CMK (cell line): ENCODE results near the gene DTL.
A peak's percentile ranks its signal among the peaks of the same experiment; 100 is the strongest.

Experiments
- DNase-seq: peaks from one replicate; pipeline ENCODE4 v3.0.0-alpha.2; 2010; ENCODE audit warnings: low read depth

DTL gene

DNA sequence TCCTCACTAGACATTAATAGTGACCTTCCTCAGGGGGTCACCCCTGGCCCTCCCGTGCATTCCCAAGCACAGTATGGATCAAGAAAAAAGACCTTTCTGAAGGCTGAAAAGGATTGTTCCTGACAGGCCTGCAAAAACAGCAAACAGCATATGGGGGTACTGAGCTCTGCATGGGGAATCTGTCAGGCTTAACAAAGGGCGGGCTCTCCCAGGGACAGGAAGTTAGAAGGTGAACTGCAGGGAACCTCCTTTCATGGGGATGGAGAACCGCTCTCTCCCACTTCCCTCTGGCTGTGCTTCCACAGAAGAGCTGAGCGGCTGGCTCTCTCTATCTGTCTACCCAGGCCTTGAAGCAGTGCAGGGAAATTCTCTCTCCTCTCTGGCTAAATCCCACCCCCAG, 91.7 kb downstream of the DTL start:
- no peak for DNase-seq

DNA sequence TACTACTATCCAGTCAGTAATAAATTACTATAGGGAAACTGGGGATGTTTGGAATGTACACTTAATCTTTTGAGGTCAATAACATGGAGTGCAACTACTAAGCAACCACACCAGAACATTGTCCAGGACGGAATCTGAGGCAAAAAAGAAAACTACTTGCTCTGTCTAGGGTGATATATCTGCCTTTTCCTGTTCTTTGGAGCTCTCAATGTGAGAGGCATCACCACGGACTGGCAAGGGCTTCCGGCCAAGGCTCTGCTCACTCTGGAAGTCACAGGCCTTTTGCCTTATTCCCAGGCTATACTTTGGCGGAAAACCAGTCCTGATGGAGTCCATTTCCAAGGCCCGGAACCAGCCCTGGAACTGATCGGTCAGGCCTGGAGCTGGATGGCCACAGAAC, 94.2 kb downstream of the DTL start:
- no peak for DNase-seq

- DNase-seq, result no peak
These were observed 96.5 kb downstream of the DTL start for GRCh38 chr1:212132025-212132424.

DNA sequence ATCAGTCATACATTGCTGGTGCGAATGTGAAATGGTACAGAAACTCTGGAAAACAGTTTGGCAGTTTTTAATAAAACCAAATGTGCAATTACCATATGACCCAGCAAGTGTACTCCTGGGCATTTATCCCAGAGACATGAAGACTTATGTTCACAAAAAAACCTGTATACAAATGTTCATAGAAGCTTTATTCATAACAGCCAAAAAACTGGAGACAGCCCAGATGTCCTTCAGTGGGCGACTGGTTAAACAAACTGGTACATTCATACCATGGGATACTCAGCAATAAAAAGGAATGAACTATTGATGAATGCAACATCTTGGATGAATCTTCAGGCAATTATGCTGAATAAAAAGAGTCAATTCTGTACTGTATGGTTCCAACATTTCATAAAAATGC, 97.8 kb downstream of the DTL start:
- DNase-seq, result no peak

- no peak for DNase-seq
These were observed 99.6 kb downstream of the DTL start for GRCh38 chr1:212135166-212135565.

DNA sequence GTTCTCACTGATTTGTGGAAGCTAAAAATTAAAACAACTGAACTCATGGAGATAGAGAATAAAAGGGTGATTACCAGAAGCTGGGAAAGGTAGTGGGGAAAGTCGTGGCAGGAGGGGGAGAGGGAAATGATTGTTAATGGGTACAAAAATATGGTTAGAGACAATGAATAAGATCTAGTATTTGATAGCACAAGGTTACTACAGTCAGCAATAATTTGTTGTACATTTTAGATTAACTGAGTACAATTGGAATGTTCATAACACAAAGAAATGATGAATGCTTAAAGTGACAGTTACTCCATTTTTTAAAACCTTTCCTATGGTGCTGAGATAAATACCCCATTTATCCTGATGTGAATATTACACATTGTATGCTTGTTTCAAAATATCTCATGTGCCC, 102.3 kb downstream of the DTL start:
- no peak for DNase-seq

GRCh38 chr1:212138457-212138856, 102.9 kb downstream of the DTL start:
- no peak for DNase-seq

DNA sequence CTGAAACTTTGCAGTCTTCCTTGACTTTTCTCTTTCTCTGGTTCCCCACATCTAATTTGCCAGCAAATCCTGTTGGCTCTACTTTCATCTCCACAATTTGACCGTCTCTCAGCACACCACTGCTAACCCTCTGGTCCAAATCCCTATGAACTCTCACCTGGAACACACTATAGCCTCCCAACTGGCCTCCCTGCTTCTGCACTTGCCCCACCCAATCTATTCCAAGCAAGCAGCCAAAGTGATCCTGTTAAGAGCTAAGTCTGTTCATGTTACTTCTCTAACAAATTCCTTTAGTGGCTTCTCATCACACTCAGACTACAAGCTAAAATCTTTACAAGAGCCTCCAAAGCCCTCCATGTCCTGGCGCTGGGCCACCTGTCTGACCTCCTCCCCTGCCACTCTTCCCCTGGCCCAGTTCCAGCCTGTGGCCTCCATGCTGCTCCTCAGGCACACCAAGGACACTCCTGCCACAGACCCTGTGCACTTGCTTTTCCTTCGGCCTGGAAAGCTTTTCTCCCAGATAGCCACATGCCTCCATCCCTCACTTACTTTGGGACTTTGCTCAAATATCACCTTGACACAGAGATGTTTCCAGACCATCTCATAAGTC, 104.1 kb downstream of the DTL start:
- DNase-seq, result no peak

DNA sequence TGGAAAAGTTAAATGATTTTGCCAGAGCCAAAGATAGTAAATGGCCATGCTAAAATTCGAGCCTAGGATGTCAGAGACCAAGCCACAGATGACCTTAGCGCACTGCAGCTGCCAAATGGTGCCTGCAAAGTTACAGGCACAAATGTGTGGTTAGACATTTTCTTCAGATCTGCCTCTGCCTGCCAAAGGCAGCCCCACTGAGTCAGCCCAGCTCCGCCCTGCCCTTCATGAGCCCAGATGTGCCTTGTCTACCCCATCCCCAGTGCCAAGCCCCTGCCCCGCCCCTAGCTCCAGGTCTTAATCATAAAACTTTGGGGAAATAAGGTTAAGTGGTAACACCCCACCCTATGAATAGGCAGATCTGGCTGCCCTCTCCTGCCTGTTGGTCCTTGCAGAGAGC, 105.9 kb downstream of the DTL start:
- no peak for DNase-seq

DNA sequence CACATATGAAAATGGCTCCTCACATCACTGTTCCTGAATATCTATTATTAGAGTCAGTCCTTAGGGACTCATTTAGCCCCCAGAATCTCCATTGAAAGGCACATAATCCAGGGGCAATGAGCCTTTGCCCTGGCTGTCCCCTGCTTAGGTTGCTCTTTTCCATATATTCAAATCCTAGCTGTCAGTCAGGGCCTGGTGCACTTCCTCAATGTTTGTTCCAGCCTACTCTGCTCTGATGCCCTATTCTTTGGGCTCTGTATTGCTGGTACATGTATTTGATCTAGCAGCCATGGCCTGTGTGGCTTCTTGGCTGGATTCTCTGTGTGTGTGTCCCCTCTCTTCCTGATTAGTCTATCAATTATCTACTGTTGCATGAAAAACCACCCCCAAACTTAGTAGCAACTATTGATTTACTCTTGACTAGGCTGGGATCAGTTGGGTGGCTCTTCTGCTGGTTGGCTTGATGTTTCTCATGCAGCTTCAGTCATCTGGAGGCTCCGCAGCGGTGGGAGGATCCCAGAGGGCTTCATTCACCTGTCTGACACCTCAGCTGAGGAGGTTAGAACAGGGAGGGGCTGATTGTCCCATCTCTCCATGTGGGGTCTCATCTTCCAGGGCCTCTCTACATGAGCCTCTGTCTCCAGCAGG, 107.5 kb downstream of the DTL start:
- no peak for DNase-seq

- DNase-seq, result no peak
These were observed 112.1 kb downstream of the DTL start for GRCh38 chr1:212147581-212148033.

- DNase-seq, result no peak
These were observed 114.0 kb downstream of the DTL start for GRCh38 chr1:212149566-212149965.

DNA sequence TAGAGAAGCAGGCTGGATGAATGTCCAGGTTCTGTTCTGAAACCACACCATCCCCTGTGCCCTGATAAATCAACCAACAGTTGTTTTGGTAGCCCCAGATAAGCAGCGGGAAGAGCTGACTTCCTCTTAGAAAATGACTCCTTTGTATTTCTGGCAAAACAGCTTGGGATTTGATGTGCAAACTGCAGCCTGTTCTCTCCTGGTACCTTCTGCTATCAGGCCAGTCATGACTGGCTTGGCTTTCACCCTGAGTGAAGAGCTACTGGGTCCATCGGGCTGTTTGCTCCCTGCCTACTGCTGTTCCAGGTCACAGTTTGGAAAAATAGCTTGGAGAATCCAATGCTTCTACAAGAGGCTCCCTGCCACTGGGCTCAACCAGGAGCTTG, 116.8 kb downstream of the DTL start:
- DNase-seq, result peak; percentile 88

GRCh38 chr1:212152869-212153268, 117.3 kb downstream of the DTL start:
- no peak for DNase-seq

- DNase-seq, result peak; percentile 43
These were observed 118.1 kb downstream of the DTL start for GRCh38 chr1:212153635-212154034.
